NCI-H2196 treated with DMSO at 0.1 percent for 48 hours (cell line): ENCODE data around the gene ERGIC2.

ENCODE experiments used
- DNase-seq: peaks from one replicate; lab custom pipeline; 2025; ENCODE audit not compliant: unreplicated experiment; lab: John Stamatoyannopoulos, UW

Gene ERGIC2

DNA sequence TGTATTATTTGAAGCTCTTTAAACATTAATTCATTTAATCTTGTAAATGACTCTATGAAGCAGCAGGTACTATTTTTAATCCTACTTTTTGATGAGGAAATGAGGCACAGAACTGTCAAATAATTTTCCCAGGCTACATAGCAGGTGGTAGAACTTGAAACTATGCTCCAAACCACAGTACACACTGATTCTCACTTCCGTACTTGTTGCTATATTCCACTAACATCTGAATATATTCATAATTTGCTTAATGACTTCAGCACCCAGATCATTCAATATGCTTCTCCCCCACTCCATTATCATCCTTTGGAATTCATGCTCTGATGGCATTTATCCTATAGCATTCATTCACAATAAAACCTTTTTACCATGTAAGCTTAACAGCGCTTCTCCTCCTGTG is 4.9 kb downstream of the ERGIC2 start:
- no peak for DNase-seq

GRCh38 chr12:29374913-29375312 is 6.1 kb downstream of the ERGIC2 start:
- DNase-seq: no peak

DNA sequence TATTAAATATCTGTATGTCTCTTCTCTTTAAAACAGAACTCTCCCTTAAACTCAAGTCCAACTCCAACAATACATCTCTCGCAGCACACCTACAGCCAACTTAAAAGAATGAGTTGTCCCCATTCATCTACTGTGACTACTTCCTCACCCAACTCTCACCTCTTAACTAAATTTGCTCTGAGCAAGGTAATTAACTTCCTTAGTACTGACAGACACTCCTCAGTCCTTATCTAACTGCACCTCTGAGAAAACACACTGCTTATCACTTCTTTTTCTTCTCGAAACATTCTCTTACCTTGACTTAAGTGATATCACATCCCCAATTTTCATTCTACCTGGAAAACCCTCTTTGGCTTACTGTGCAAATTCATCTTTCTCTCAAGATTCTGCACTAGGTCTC is 7.0 kb downstream of the ERGIC2 start:
- DNase-seq: no peak

GRCh38 chr12:29365091-29365490 is 15.9 kb downstream of the ERGIC2 start:
- no peak for DNase-seq

- no peak for DNase-seq
These were observed 26.0 kb downstream of the ERGIC2 start for GRCh38 chr12:29354954-29355353.

DNA sequence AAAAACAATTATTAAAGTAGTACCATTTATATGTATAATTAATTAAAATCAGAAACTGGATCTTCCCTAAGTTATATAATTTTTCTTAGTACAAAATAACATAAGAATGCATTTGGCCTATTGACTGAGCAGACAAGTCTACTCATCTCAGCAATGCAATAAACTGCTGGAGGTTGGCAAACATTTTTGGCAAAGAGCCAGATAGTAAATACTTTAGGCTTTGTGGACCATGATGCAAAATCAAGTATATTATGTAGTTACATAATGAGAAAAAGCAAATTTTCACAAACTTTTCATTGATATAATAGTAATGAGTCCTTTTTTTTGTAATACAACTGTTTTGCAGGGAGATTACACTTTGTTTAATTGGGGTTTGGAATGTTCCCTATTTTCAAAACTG is 30.9 kb downstream of the ERGIC2 start:
- peak; percentile 58 for DNase-seq

DNA sequence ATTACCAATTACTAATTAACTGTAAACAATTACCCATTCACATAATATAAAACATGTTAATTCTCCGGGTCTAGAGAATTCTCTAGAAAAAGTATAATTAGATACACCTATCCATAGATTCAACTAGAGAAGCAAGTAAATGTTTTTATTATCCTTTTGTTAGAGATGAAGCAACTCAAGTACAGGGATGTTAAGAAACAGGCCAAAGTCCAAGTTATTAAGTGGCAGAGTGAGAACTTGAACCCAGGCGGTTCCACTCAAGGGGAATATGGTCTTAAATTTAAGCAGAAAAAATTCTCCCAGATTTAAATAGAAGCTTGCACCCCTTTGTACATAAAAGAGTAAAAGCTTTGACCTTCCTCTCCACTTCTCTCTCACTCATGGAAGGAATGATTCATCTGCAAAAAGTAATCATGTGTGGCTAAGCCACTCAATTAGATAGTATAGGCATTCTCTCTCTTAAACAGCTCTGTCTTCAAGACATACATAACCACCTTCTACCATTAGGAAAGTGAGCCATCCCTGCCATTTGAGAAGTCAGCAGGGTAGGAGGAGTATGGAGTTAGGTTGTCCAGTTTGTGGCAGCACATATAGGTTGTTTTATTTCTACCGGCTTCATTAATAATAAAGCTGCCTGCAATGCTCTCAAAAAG is 34.1 kb downstream of the ERGIC2 start:
- no peak for DNase-seq

DNA sequence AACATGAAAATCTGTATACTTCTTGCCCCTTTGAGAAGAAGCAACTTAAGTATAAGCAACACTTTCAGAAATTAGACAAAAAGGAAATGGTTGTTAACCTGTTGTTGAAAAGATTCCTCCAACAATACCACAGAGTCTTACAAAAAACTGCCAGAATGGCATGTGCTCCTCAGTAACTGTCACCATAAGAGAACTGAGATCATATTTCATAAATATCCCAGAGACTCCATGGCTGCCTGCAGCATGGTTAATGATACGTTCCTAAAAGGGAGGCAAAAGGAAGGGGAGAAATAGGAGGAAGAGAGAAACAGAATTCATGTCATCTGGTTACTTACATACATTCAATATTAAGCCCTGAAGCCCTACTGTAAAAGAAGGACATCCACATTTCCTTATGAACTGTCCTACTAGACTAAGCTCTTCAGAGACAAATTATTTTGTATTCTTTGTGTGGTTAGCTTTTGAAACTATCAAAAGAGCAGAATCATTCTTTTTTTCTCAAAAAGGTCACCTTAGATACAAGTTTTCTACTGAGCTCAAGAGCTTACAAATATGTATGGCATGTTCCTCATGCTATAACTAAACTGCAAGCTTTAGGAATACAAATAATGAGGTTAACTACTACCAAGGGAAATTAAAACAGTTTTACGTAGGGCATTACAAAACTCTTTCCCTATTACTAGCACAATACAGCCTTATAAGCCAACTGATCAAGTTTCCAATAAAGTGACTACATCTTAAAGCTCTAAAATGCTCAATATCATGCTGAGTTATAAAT is 37.8 kb downstream of the ERGIC2 start:
- no peak for DNase-seq

DNA sequence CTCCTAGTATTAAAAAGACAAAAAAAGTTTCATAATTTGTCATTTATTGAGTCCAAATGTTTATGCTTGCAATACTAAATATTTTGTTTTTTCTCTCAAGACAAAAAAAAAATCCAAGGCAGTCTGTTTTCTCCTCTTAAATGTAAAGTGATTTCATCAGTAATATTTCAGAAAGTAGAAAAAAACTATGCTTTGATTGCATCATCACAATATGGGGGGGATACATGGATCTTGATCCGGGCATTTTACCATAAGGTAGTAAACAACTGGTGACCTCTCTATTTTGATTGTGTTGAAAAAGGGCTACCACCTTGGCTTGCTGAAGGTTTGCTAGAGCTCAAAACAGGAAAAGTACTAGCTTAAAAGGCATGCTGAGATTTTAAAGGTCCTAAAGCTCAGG is 43.6 kb downstream of the ERGIC2 start:
- no peak for DNase-seq

GRCh38 chr12:29334937-29335336 is 46.0 kb downstream of the ERGIC2 start:
- no peak for DNase-seq

- DNase-seq: no peak
These were observed 47.8 kb downstream of the ERGIC2 start for GRCh38 chr12:29333178-29333577.

DNA sequence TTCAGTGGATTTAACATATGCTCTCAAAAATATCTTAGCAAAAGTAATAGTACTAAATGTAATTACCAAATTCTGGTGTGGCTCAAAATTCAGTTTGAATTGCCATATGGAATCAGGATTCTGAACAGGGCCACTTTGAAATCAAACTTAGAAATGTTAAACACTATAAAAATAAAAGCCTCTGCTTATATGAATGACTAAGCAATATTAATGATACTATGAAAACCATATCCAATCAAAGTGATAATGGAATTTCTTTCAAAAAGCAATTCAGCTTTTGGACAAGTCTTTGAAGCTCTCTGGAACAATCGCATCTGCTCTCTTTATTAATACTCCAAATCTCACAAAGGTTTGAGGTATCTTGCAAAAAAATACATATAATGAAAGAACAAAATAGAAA is 51.6 kb downstream of the ERGIC2 start:
- no peak for DNase-seq

DNA sequence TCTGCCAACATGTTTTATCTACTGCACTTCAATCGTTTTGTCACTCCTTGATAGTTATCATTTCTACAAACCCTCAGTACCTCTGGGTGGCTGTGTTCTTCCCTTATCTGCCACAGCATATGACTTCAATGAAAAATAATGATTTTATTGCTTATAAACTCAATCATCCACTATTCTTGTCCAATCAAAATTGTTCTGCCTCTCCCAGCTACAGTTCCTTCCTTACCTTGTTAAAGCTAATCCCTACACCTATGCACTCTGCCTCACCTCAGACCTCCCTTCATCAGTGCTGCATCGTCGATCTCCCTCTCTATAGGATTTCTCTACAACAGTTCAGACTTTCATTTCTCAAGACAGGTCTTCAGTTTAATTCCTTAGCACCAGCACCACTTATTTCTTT is 58.8 kb downstream of the ERGIC2 start:
- no peak for DNase-seq

GRCh38 chr12:29320295-29321085 is 60.5 kb downstream of the ERGIC2 start:
- no peak for DNase-seq

- DNase-seq: peak; percentile 53
These were observed 63.2 kb downstream of the ERGIC2 start for GRCh38 chr12:29317556-29318363.

DNA sequence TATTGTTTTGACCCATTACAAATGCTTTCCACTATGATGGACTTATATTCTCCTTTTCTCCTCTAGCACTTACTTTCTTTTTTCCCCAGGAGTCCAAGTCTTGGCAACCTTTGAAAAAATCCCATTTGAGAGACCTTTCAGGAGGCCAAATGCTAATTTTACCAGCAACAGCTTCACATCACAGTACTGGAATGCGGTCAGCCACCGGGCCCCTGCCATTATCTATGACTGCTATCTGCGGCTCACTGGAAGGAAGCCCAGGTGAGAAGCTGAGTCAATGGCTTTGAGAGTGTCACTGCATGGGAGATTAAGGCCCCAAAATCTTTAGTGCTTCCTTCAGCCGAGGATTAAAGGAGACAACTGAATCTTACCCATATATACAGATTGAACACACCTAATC is 64.2 kb downstream of the ERGIC2 start:
- no peak for DNase-seq

DNA sequence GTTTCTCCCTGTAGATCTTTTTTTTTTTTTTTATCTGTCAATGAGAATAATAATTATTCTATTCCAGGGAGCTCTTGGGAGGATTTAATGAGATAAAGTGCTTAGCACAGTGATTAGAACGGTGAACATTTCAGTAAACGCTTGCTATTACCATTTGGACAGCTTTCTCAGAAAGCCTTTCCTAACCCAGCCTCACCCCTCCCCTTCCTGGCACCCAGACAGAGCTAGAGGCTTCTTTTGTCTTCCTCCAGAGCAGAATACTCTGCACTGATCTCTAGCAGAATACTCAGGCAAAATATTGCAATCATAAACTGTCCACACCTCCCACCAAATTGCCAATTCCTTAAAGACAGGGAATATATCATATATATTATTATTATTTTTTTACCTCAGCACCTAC is 66.6 kb downstream of the ERGIC2 start:
- no peak for DNase-seq

DNA sequence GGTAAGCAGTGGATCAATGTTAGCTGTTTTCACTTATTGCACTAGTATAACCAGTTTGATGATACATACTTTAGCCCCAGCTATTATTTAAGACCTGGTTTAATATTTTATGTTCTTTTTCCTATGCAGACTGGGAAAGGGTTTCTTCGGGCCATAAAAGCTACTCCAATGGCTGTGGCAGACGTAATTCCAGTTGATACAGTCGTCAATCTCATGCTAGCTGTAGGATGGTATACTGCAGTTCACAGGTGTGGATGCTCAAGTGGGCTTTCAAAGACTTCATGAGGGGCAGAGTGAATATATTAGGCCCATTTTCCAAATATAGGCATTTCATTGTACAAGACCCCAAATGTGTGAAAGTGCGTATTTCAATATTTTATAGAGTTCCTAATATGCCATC is 70.1 kb downstream of the ERGIC2 start:
- DNase-seq: no peak

DNA sequence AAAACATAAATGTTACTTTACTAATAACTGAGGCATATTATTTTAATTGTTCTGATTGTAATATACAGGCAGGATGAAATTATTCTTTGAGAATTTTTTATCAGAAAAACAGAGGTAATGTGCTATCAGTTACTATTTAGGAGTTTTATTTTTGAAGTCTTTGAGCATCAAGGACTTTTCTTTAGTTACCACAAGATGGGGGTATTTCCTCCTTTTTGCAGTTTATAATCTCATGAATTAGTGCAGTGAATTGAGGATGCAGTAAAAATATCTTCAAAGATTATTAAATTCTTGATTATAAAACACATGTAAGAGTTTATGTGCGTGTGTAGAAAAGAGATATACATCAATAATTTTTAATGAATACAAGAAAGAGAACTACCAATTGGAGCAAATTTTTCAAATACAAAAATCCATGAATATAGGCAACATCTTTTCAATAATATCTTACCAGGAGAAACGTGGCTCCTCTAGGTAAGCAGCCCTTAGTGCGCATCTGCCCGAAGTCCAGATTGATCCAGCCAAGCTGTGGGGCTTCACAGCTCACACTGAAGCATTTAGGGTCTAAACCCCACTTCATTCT is 71.6 kb downstream of the ERGIC2 start:
- DNase-seq: no peak

DNA sequence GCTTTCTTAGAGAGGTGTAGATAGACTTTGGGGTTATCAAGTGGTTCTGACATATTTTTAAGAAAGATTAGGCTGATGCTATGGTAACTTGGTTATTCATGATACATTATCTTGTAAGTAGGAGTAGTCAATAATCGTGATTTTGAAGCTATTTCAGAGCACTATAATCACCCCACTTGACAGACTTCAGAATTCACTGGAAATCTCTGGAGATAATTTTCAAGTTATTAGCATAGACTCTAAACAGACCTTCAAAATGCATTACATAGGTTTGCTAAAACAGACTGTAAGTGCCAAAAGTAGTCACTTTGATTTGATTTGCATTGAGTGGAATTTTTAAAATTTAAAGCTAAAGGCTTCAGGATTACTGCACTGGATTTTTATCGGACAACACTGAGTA is 74.3 kb downstream of the ERGIC2 start:
- no peak for DNase-seq

- no peak for DNase-seq
These were observed 74.7 kb downstream of the ERGIC2 start for GRCh38 chr12:29306266-29306665.
